Fibroblast of lung (primary cell): Measurements from ENCODE around the gene LONP1. TPM values are rescaled to one million over a fixed set of nuclear protein-coding genes. Genes with fewer than 3 reads are reported as not detected.
"Not testable (repeated sequence)": the region's sequence is repeated elsewhere in the genome, so short reads cannot be mapped to it uniquely, and the experiment has no call there.

Experiments
- DNase-seq, 2 donors: peaks; one replicate each; pipeline versions ENCODE4 v3.0.0 to v3.0.0-alpha.2; 2010; ENCODE audit warnings: low read depth in 2 of 2
- H2AFZ ChIP-seq: 2 replicates; pipeline ENCODE4 v1.5.1; 2012; ENCODE audit warnings: low read length, control low read depth, inconsistent platforms
- H3K27ac ChIP-seq: 2 replicates; pipeline ENCODE4 v1.5.1; 2011; ENCODE audit warnings: low read length, control low read depth; ENCODE audit not compliant: insufficient read depth
- H3K27me3 ChIP-seq: 2 replicates; pipeline ENCODE4 v1.5.1; 2011; ENCODE audit warnings: mild to moderate bottlenecking, low read length; ENCODE audit not compliant: control insufficient read depth, insufficient read depth
- H3K36me3 ChIP-seq: 2 replicates; pipeline ENCODE4 v1.5.1; 2011; ENCODE audit warnings: low read length; ENCODE audit not compliant: control insufficient read depth, insufficient read depth
- H3K4me1 ChIP-seq: 2 replicates; pipeline ENCODE4 v1.5.1; 2011; ENCODE audit warnings: low read length; ENCODE audit not compliant: control insufficient read depth, insufficient read depth; ENCODE audit errors: extremely low read depth
- H3K4me2 ChIP-seq: 2 replicates; pipeline ENCODE4 v1.5.1; 2011; ENCODE audit warnings: low read length, control low read depth; ENCODE audit not compliant: insufficient read depth; ENCODE audit errors: extremely low read depth
- H3K4me3 ChIP-seq, 4 experiments: fragments of 200-600 bp in 1 of 4; sonication (generic) in 1 of 4; replicated peaks in 1 of 4; 2 replicates each; pipeline ENCODE4 v1.5.1; 2011 to 2016; ENCODE audit warnings: low read length in 4 of 4, low read depth in 3 of 4, mild to moderate bottlenecking in 3 of 4, control low read depth in 2 of 4, inconsistent platforms in 1 of 4, mixed read lengths in 1 of 4; ENCODE audit not compliant: insufficient read depth in 1 of 4; ENCODE audit errors: control extremely low read depth in 1 of 4
- H3K79me2 ChIP-seq: 2 replicates; pipeline ENCODE4 v1.5.1; 2012; ENCODE audit warnings: mild to moderate bottlenecking, low read length, inconsistent platforms; ENCODE audit not compliant: control insufficient read depth, insufficient read depth
- H3K9ac ChIP-seq: 2 replicates; pipeline ENCODE4 v1.5.1; 2011; ENCODE audit warnings: mild to moderate bottlenecking, low read length, control low read depth; ENCODE audit not compliant: insufficient read depth
- H3K9me3 ChIP-seq: 2 replicates; pipeline ENCODE4 v1.5.1; 2012; ENCODE audit warnings: low read depth, low read length; ENCODE audit not compliant: control insufficient read depth, insufficient read depth
- H4K20me1 ChIP-seq: 2 replicates; pipeline ENCODE4 v1.5.1; 2011; ENCODE audit warnings: low read length; ENCODE audit not compliant: control insufficient read depth, insufficient read depth; ENCODE audit errors: extremely low read depth
- EZH2 ChIP-seq: IDR thresholded peaks from 2 replicates; pipeline ENCODE4 v1.5.1; 2012; ENCODE audit warnings: low read length, control low read depth, mild to moderate bottlenecking; ENCODE audit errors: missing control alignments
- polyA plus RNA-seq, 2 donors: library from polyadenylated mRNA; depleted of rRNA in 1 of 2; stranded (reverse) in 1 of 2; unstranded in 1 of 2; fragments of >200 nt; gene quantifications; 2 replicates each; pipeline ENCODE4 v1.2.1, GENCODE V29; 2011 to 2012; ENCODE audit warnings: missing spikeins in 1 of 2
- total RNA-seq: library from RNA; depleted of rRNA; stranded (reverse); fragments of >200 nt; gene quantifications from 2 replicates; pipeline ENCODE4 v1.2.1, GENCODE V29; 2014
- TF ChIP-seq, protein P1 (sequence below), 2 donors: IDR thresholded peaks in 1 of 2; conservative IDR thresholded peaks in 1 of 2; 1 replicate in 1 of 2; 2 replicates in 1 of 2; pipeline ENCODE4 v1.5.1; 2011 to 2012; ENCODE audit warnings: low read length in 2 of 2, control low read depth in 1 of 2, inconsistent platforms in 1 of 2, low read depth in 1 of 2, mild to moderate bottlenecking in 1 of 2

Gene LONP1
- total and polyA plus RNA-seq, 2 donors (not counting 1 experiment from before 2014, with no cell fraction given) = 29.8 to 172 TPM

DNA sequence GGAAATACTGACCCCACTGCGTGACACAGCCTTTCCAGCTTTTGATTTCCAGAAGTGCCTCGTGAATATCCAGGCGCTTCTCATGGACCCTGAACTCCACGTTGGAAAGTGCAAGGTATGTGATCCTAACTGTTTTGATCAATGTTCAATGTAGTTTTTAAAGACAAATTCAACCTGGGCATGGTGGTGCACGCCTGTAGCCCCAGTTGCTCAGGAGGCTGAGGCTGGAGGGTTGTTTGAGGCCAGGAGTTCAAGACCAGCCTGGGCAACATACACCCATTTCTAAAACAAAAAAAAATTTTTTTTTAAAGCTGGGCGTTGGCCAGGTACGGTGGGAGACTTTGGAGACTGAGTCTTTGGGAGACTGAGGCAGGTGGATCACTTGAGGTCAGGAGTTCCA lies 31.8 kb upstream of the LONP1 start:
- no peak overlapping the region for H3K4me2 ChIP-seq
- no peak for DNase-seq
- no peak for TF ChIP-seq EZH2
- TF ChIP-seq, protein P1, sequence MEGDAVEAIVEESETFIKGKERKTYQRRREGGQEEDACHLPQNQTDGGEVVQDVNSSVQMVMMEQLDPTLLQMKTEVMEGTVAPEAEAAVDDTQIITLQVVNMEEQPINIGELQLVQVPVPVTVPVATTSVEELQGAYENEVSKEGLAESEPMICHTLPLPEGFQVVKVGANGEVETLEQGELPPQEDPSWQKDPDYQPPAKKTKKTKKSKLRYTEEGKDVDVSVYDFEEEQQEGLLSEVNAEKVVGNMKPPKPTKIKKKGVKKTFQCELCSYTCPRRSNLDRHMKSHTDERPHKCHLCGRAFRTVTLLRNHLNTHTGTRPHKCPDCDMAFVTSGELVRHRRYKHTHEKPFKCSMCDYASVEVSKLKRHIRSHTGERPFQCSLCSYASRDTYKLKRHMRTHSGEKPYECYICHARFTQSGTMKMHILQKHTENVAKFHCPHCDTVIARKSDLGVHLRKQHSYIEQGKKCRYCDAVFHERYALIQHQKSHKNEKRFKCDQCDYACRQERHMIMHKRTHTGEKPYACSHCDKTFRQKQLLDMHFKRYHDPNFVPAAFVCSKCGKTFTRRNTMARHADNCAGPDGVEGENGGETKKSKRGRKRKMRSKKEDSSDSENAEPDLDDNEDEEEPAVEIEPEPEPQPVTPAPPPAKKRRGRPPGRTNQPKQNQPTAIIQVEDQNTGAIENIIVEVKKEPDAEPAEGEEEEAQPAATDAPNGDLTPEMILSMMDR (conservative IDR thresholded peaks at IDR 0.05 in 1 of 2, IDR thresholded peaks at IDR 0.05 in 1 of 2; ENCODE audit: low read depth in 1 of 2, low read length in 2 of 2) = no peak
- H3K9me3 ChIP-seq = no peaks in the 10 kb centered on the region
- no peaks in the 10 kb centered on the region for H3K79me2 ChIP-seq
- H3K27ac ChIP-seq = no peak overlapping the region
- no peaks in the 10 kb centered on the region for H4K20me1 ChIP-seq
- no peak overlapping the region for H3K9ac ChIP-seq
- no peaks in the 10 kb centered on the region for H3K36me3 ChIP-seq
- H3K4me1 ChIP-seq = no peaks in the 10 kb centered on the region
- H2AFZ ChIP-seq = no peak overlapping the region
- no peak overlapping the region for H3K4me3 ChIP-seq
- no peaks in the 10 kb centered on the region for H3K27me3 ChIP-seq

DNA sequence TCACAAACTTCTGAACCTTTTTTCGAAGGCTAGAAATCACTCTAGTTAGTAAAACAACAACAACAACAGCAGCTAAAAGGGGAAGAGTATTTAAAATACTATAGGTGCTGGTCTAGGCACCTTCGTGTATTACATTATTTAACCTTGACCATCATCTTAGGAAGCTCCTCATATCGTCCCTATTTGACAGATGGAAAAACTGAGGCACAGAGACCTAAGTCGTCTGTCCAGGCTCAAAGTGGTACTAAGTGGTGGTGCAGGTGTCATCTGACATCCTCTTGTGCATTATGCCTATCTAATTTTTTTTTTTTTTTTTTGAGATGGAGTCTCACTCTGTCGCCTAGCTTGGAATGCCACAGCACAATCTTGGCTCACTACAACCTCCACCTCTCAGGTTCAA lies 29.6 kb upstream of the LONP1 start:
- H3K36me3 ChIP-seq = no peaks in the 10 kb centered on the region

DNA sequence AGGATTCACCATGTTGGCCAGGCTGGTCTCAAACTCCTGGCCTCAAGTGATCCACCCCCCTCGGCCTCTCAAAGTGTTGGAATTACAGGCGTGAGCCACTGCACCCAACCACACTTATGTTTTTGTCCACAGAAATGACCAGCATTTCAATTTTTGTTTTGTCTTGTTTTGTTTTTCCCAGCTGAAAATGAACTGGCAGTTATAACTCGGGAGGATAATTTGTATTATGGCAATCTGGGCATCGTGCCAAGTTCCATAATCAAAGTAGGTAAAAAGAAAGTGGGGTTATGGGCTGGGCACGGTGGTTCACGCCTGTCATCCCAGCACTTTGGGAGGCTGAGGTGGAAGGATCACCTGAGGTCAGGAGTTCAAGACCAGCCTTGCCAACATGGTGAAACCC lies 29.0 kb upstream of the LONP1 start:
- H3K27me3 ChIP-seq, H3K4me3 ChIP-seq, H3K4me1 ChIP-seq, H3K9me3 ChIP-seq, H2AFZ ChIP-seq, H3K4me2 ChIP-seq, H3K79me2 ChIP-seq, H3K36me3 ChIP-seq, H4K20me1 ChIP-seq, H3K9ac ChIP-seq, H3K27ac ChIP-seq, DNase-seq: not testable (repeated sequence)

More for the DNA sequence above, 29.6 kb upstream of the LONP1 start:
- Histone ChIP-seq H3K27me3 (no peaks in the 10 kb centered on the region), H4K20me1 (no peaks in the 10 kb centered on the region), H3K4me1 (no peaks in the 10 kb centered on the region), H3K9me3 (no peaks in the 10 kb centered on the region), H3K79me2 (no peaks in the 10 kb centered on the region), H3K4me2 (no peak overlapping the region), H3K9ac (no peak overlapping the region), H2AFZ (no peak overlapping the region), H3K27ac (no peak overlapping the region), H3K4me3 (no peak overlapping the region)
- no peak for DNase-seq
- no peak for TF ChIP-seq EZH2
- TF ChIP-seq, protein P1 (conservative IDR thresholded peaks at IDR 0.05 in 1 of 2, IDR thresholded peaks at IDR 0.05 in 1 of 2; ENCODE audit: low read depth in 1 of 2, low read length in 2 of 2) = no peak

DNA sequence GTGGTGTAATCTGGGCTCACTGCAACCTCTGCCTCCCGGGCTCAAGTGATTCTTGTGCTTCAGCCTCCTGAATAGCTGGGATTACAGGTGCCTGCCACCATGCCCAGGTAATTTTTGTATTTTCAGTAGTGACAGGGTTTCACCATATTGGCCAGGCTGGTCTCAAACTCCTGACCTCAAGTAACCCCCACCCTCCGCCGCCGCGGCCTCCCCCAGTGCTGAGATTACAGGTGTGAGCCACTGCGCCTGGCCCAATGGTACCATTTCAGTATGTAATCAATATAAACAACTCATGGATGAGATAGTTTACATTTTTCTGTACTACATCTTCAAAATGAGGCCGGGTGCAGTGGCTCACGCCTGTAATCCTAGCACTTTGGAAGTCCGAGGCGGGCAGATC lies 25.1 kb upstream of the LONP1 start:
- not testable (repeated sequence) for H3K4me3 ChIP-seq, H4K20me1 ChIP-seq, H3K9ac ChIP-seq, H3K9me3 ChIP-seq, DNase-seq, H3K27ac ChIP-seq, H3K36me3 ChIP-seq, H3K4me2 ChIP-seq, H3K79me2 ChIP-seq, H2AFZ ChIP-seq, H3K4me1 ChIP-seq, H3K27me3 ChIP-seq
